ENCODE data around the gene COX14. TPM values are rescaled to one million over a fixed set of nuclear protein-coding genes. Genes with fewer than 3 reads are reported as not detected.

COX14 gene
- polyA plus RNA-seq, 1 donor (not counting 4 experiments of a cell fraction or from before 2014, with no cell fraction given), result 96.6 TPM

DNA sequence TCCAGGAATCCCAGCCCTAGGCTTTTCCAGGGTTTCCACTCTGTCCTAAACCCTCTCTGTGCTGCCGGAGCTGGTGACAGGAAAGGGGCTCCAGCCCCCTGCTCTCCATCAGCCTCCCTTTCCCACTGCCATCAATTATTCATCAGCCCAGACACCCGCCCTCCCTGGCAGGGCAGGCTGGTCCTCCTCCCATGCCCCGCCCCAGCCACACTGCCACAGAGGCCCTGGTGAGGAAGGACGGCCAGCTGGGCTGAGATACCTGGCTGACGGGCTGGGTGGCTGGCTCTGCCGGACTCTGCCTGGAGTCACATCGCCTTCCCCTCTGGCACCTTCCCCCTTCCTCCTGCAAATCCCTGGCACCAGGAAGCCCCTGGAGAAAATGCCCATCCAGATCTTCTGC is 38.8 kb upstream of the COX14 start:
- no peaks in the 10 kb centered on the region for H4K20me1 ChIP-seq (ENCODE audit: control insufficient read depth, extremely low read depth, insufficient read depth, low read length)
- no peaks in the 10 kb centered on the region for H3K9me1 ChIP-seq (ENCODE audit: control insufficient read depth, extremely low read depth, insufficient read depth, low read length)
- H3K27me3 ChIP-seq (ENCODE audit: control insufficient read depth, extremely low read depth, insufficient read depth, low read length), result no peaks in the 10 kb centered on the region
- H3K79me2 ChIP-seq (ENCODE audit: control insufficient read depth, insufficient read depth, low read length), result no peaks in the 10 kb centered on the region
- TF ChIP-seq, protein P1, sequence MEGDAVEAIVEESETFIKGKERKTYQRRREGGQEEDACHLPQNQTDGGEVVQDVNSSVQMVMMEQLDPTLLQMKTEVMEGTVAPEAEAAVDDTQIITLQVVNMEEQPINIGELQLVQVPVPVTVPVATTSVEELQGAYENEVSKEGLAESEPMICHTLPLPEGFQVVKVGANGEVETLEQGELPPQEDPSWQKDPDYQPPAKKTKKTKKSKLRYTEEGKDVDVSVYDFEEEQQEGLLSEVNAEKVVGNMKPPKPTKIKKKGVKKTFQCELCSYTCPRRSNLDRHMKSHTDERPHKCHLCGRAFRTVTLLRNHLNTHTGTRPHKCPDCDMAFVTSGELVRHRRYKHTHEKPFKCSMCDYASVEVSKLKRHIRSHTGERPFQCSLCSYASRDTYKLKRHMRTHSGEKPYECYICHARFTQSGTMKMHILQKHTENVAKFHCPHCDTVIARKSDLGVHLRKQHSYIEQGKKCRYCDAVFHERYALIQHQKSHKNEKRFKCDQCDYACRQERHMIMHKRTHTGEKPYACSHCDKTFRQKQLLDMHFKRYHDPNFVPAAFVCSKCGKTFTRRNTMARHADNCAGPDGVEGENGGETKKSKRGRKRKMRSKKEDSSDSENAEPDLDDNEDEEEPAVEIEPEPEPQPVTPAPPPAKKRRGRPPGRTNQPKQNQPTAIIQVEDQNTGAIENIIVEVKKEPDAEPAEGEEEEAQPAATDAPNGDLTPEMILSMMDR (optimal IDR thresholded peaks at IDR 0.05 in 1 of 3, IDR thresholded peaks at IDR 0.05 in 1 of 3, conservative IDR thresholded peaks at IDR 0.05 in 1 of 3; ENCODE audit: extremely low read depth in 1 of 3, insufficient read depth in 2 of 3, low read length in 3 of 3), result no peak
- TF ChIP-seq EZH2 (IDR thresholded peaks at IDR 0.05; ENCODE audit: low read length), result no peak
- no peak overlapping the region for H3K27ac ChIP-seq (ENCODE audit: control insufficient read depth, insufficient read depth, low read length)
- no peak for DNase-seq (ENCODE audit: low read depth, low spot score)
- H3K4me1 ChIP-seq (ENCODE audit: control insufficient read depth, extremely low read depth, insufficient read depth, low read length), result peaks cover 7% of the 10 kb centered on the region
- no peaks in the 10 kb centered on the region for H3K9me3 ChIP-seq (ENCODE audit: control insufficient read depth, low read depth, low read length)
- H3K36me3 ChIP-seq (ENCODE audit: control insufficient read depth in 2 of 2, extremely low read depth in 1 of 2, insufficient read depth in 2 of 2, low read length in 2 of 2), result no peaks in the 10 kb centered on the region
- H3K4me2 ChIP-seq (ENCODE audit: control insufficient read depth, extremely low read depth, insufficient read depth, low read depth, low read length), result no peak overlapping the region
- no peak overlapping the region for H3K4me3 ChIP-seq (ENCODE audit: control insufficient read depth in 2 of 3, extremely low read depth in 1 of 3, insufficient read depth in 2 of 3, low read depth in 1 of 3, low read length in 3 of 3)
- no peak overlapping the region for H2AFZ ChIP-seq (ENCODE audit: control insufficient read depth, low read length)
- dilution Hi-C loops (cut with MboI; ENCODE audit: extremely low pct_ligation_motif_present, low sequenced_read_pairs), result loop anchor here (25.0 kb wide), 1 partner anchor 211 kb away; no protein-coding TSS in a partner anchor
- H3K9ac ChIP-seq (ENCODE audit: control insufficient read depth, extremely low read depth, insufficient read depth, low read length), result no peak overlapping the region
- FAIRE-seq, result no peak

DNA sequence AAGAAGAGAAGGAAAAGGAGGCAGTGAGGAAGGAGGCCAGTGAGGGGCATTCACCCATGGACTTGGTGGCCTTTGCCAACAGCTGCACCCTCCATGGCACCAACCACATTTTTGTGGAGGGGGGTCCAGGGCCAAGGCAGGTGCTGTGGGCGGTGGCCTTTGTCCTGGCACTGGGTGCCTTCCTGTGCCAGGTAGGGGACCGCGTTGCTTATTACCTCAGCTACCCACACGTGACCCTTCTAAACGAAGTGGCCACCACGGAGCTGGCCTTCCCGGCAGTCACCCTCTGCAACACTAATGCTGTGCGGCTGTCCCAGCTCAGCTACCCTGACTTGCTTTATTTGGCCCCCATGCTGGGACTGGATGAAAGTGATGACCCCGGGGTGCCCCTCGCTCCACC is 38.3 kb upstream of the COX14 start:
- Histone ChIP-seq H4K20me1 (ENCODE audit: control insufficient read depth, extremely low read depth, insufficient read depth, low read length) (no peaks in the 10 kb centered on the region), H3K4me3 (ENCODE audit: control insufficient read depth in 2 of 3, extremely low read depth in 1 of 3, insufficient read depth in 2 of 3, low read depth in 1 of 3, low read length in 3 of 3) (no peak overlapping the region), H2AFZ (ENCODE audit: control insufficient read depth, low read length) (no peak overlapping the region), H3K9ac (ENCODE audit: control insufficient read depth, extremely low read depth, insufficient read depth, low read length) (no peak overlapping the region), H3K79me2 (ENCODE audit: control insufficient read depth, insufficient read depth, low read length) (no peaks in the 10 kb centered on the region), H3K4me1 (ENCODE audit: control insufficient read depth, extremely low read depth, insufficient read depth, low read length) (peaks cover 7% of the 10 kb centered on the region), H3K36me3 (ENCODE audit: control insufficient read depth in 2 of 2, extremely low read depth in 1 of 2, insufficient read depth in 2 of 2, low read length in 2 of 2) (no peaks in the 10 kb centered on the region), H3K9me1 (ENCODE audit: control insufficient read depth, extremely low read depth, insufficient read depth, low read length) (no peaks in the 10 kb centered on the region), H3K27me3 (ENCODE audit: control insufficient read depth, extremely low read depth, insufficient read depth, low read length) (no peaks in the 10 kb centered on the region), H3K9me3 (ENCODE audit: control insufficient read depth, low read depth, low read length) (no peaks in the 10 kb centered on the region), H3K4me2 (ENCODE audit: control insufficient read depth, extremely low read depth, insufficient read depth, low read depth, low read length) (no peak overlapping the region), H3K27ac (ENCODE audit: control insufficient read depth, insufficient read depth, low read length) (no peak overlapping the region)
- no peak for TF ChIP-seq EZH2 (IDR thresholded peaks at IDR 0.05; ENCODE audit: low read length)
- TF ChIP-seq, protein P1 (optimal IDR thresholded peaks at IDR 0.05 in 1 of 3, IDR thresholded peaks at IDR 0.05 in 1 of 3, conservative IDR thresholded peaks at IDR 0.05 in 1 of 3; ENCODE audit: extremely low read depth in 1 of 3, insufficient read depth in 2 of 3, low read length in 3 of 3), result no peak
- no peak for FAIRE-seq
- dilution Hi-C loops (cut with MboI; ENCODE audit: extremely low pct_ligation_motif_present, low sequenced_read_pairs), result loop anchor here (25.0 kb wide), 1 partner anchor 211 kb away; no protein-coding TSS in a partner anchor
- DNase-seq (ENCODE audit: low read depth, low spot score), result no peak
